ENCODE results near the gene DYNC1H1.

The DYNC1H1 gene

GRCh38 chr14:101964297-101965180, at the start of gene DYNC1H1:
TSS of gene DYNC1H1 (plus strand) at chr14:101964573. CDS start at chr14:101964692, 119 bp downstream.
- DNase-seq: peak; percentile 93

- no peak for DNase-seq
Observed at GRCh38 chr14:101915871-101916815, 48.2 kb upstream of the DYNC1H1 start.

- no peak for DNase-seq
Observed at GRCh38 chr14:101916816-101917412, 47.5 kb upstream of the DYNC1H1 start.

- DNase-seq: no peak
Observed at GRCh38 chr14:101917413-101918017, 46.9 kb upstream of the DYNC1H1 start.

GRCh38 chr14:101918065-101918989, 46.0 kb upstream of the DYNC1H1 start:
- DNase-seq: no peak

GRCh38 chr14:101920271-101920670, 44.1 kb upstream of the DYNC1H1 start:
- no peak for DNase-seq

- DNase-seq: no peak
Observed at GRCh38 chr14:101922866-101923265, 41.5 kb upstream of the DYNC1H1 start.

GRCh38 chr14:101925152-101925551, 39.2 kb upstream of the DYNC1H1 start:
- DNase-seq: no peak

GRCh38 chr14:101926085-101926484, 38.3 kb upstream of the DYNC1H1 start:
- DNase-seq: no peak

GRCh38 chr14:101926620-101927019, 37.8 kb upstream of the DYNC1H1 start:
- DNase-seq: no peak

- DNase-seq: no peak
Observed at GRCh38 chr14:101927859-101928258, 36.5 kb upstream of the DYNC1H1 start.

GRCh38 chr14:101928415-101928841, 35.9 kb upstream of the DYNC1H1 start:
- DNase-seq: no peak

- no peak for DNase-seq
Observed at GRCh38 chr14:101929096-101929495, 35.3 kb upstream of the DYNC1H1 start.

- DNase-seq: no peak
Observed at GRCh38 chr14:101929946-101930345, 34.4 kb upstream of the DYNC1H1 start.

- DNase-seq: no peak
Observed at GRCh38 chr14:101932673-101933072, 31.7 kb upstream of the DYNC1H1 start.

GRCh38 chr14:101933209-101933608, 31.2 kb upstream of the DYNC1H1 start:
- DNase-seq: no peak

- DNase-seq: no peak
Observed at GRCh38 chr14:101934601-101935150, 29.7 kb upstream of the DYNC1H1 start.

GRCh38 chr14:101937926-101938767, 26.2 kb upstream of the DYNC1H1 start:
- no peak for DNase-seq

- DNase-seq: no peak
Observed at GRCh38 chr14:101939646-101940170, 24.7 kb upstream of the DYNC1H1 start.

- no peak for DNase-seq
Observed at GRCh38 chr14:101944451-101944850, 19.9 kb upstream of the DYNC1H1 start.
